ENCODE data around the gene SEC14L6.
"Not testable (repeated sequence)": the region's sequence is repeated elsewhere in the genome, so short reads cannot be mapped to it uniquely, and the experiment has no call there.

SEC14L6 gene

GRCh38 chr22:30546616-30547015, at the start of gene SEC14L6:
SEC14L6 (minus strand) TSS chr22:30546741; CDS start chr22:30546682, 59 bp downstream.
- no peak within 1 kb of the TSS for H2AFZ ChIP-seq (ENCODE audit: low read depth, low read length, severe bottlenecking)
- H3K4me2 ChIP-seq (ENCODE audit: low read depth, low read length, poor library complexity, severe bottlenecking) = no peak within 1 kb of the TSS
- H3F3A ChIP-seq (ENCODE audit: insufficient read depth) = no peaks in the 10 kb centered on the region
- H3K9ac ChIP-seq (ENCODE audit: low read length) = no peak within 1 kb of the TSS
- H3K27me3 ChIP-seq (ENCODE audit: low read length) = no peaks in the 10 kb centered on the region
- no peaks in the 10 kb centered on the region for H3K9me3 ChIP-seq (ENCODE audit: insufficient read depth, low read length)
- H3K79me2 ChIP-seq (ENCODE audit: insufficient read depth, low read length) = no peaks in the 10 kb centered on the region
- H3K9me2 ChIP-seq (replicated peaks; ENCODE audit: insufficient read depth, low read length) = no peaks in the 10 kb centered on the region
- H3K4me3 ChIP-seq (ENCODE audit: insufficient read depth, low read length, poor library complexity, severe bottlenecking) = no peak within 1 kb of the TSS
- H3K36me3 ChIP-seq (ENCODE audit: low read length) = no peaks in the 10 kb centered on the region
- no peak for TF ChIP-seq CTCF (IDR thresholded peaks at IDR 0.05; ENCODE audit: insufficient read depth, low read length, poor library complexity, severe bottlenecking)
- no peak for TF ChIP-seq EZH2phosphoT487 (conservative IDR thresholded peaks at IDR 0.05; ENCODE audit: low read length)
- no peak within 1 kb of the TSS for H3K27ac ChIP-seq (ENCODE audit: low read depth, low read length)
- no peaks in the 10 kb centered on the region for H4K20me1 ChIP-seq (ENCODE audit: low read depth, low read length)

- Histone ChIP-seq H3K9me3 (ENCODE audit: insufficient read depth, low read length) (no peaks in the 10 kb centered on the region), H3K9ac (ENCODE audit: low read length) (no peak overlapping the region), H3K4me3 (ENCODE audit: insufficient read depth, low read length, poor library complexity, severe bottlenecking) (no peak overlapping the region), H3F3A (ENCODE audit: insufficient read depth) (no peaks in the 10 kb centered on the region), H3K36me3 (ENCODE audit: low read length) (no peaks in the 10 kb centered on the region), H3K9me2 (replicated peaks; ENCODE audit: insufficient read depth, low read length) (no peaks in the 10 kb centered on the region), H3K4me2 (ENCODE audit: low read depth, low read length, poor library complexity, severe bottlenecking) (no peak overlapping the region), H3K79me2 (ENCODE audit: insufficient read depth, low read length) (peaks cover 5% of the 10 kb centered on the region), H3K27ac (ENCODE audit: low read depth, low read length) (no peak overlapping the region), H3K27me3 (ENCODE audit: low read length) (no peaks in the 10 kb centered on the region), H2AFZ (ENCODE audit: low read depth, low read length, severe bottlenecking) (no peak overlapping the region), H4K20me1 (ENCODE audit: low read depth, low read length) (no peaks in the 10 kb centered on the region)
- TF ChIP-seq EZH2phosphoT487 (conservative IDR thresholded peaks at IDR 0.05; ENCODE audit: low read length) (no peak), CTCF (IDR thresholded peaks at IDR 0.05; ENCODE audit: insufficient read depth, low read length, poor library complexity, severe bottlenecking) (no peak)
Observed at GRCh38 chr22:30596199-30596598, 49.7 kb upstream of the SEC14L6 start.

- H3K27ac ChIP-seq (ENCODE audit: low read depth, low read length); H3K9ac ChIP-seq (ENCODE audit: low read length); H3K9me3 ChIP-seq (ENCODE audit: insufficient read depth, low read length); H3K27me3 ChIP-seq (ENCODE audit: low read length); H3K36me3 ChIP-seq (ENCODE audit: low read length); H2AFZ ChIP-seq (ENCODE audit: low read depth, low read length, severe bottlenecking); H3K9me2 ChIP-seq (replicated peaks; ENCODE audit: insufficient read depth, low read length); H3F3A ChIP-seq (ENCODE audit: insufficient read depth); H4K20me1 ChIP-seq (ENCODE audit: low read depth, low read length); H3K4me3 ChIP-seq (ENCODE audit: insufficient read depth, low read length, poor library complexity, severe bottlenecking): not testable (repeated sequence)
- peaks cover 28% of the 10 kb centered on the region for H3K79me2 ChIP-seq (ENCODE audit: insufficient read depth, low read length)
- peak overlapping the region; percentile 62 for H3K4me2 ChIP-seq (ENCODE audit: low read depth, low read length, poor library complexity, severe bottlenecking)
Observed at GRCh38 chr22:30592360-30592713, 45.8 kb upstream of the SEC14L6 start.

GRCh38 chr22:30591588-30592359, 45.2 kb upstream of the SEC14L6 start, which contains the start of gene PES1:
PES1 (minus strand) TSS chr22:30591910; CDS start chr22:30591833, 77 bp downstream.
- peaks cover 28% of the 10 kb centered on the region for H3K79me2 ChIP-seq (ENCODE audit: insufficient read depth, low read length)
- H3K9me2 ChIP-seq (replicated peaks; ENCODE audit: insufficient read depth, low read length) = no peaks in the 10 kb centered on the region
- H3K27me3 ChIP-seq (ENCODE audit: low read length) = no peaks in the 10 kb centered on the region
- peak within 1 kb of the TSS; percentile 62 for H3K4me2 ChIP-seq (ENCODE audit: low read depth, low read length, poor library complexity, severe bottlenecking)
- peak within 1 kb of the TSS; percentile 94 for H3K4me3 ChIP-seq (ENCODE audit: insufficient read depth, low read length, poor library complexity, severe bottlenecking)
- no peak for TF ChIP-seq EZH2phosphoT487 (conservative IDR thresholded peaks at IDR 0.05; ENCODE audit: low read length)
- no peak for TF ChIP-seq CTCF (IDR thresholded peaks at IDR 0.05; ENCODE audit: insufficient read depth, low read length, poor library complexity, severe bottlenecking)
- H2AFZ ChIP-seq (ENCODE audit: low read depth, low read length, severe bottlenecking) = peak within 1 kb of the TSS; percentile 15
- H3K9ac ChIP-seq (ENCODE audit: low read length) = peak within 1 kb of the TSS; percentile 78
- H3K27ac ChIP-seq (ENCODE audit: low read depth, low read length) = peak within 1 kb of the TSS; percentile 68
- H3K9me3 ChIP-seq (ENCODE audit: insufficient read depth, low read length) = no peaks in the 10 kb centered on the region
- no peaks in the 10 kb centered on the region; the same call in 1 of the 2 replicates for H4K20me1 ChIP-seq (ENCODE audit: low read depth, low read length)
- H3K36me3 ChIP-seq (ENCODE audit: low read length) = no peaks in the 10 kb centered on the region
- no peaks in the 10 kb centered on the region for H3F3A ChIP-seq (ENCODE audit: insufficient read depth)
